Heart left ventricle (tissue), 16 donors: ENCODE data around the gene FN3K. TPM values are rescaled to one million over a fixed set of nuclear protein-coding genes. Genes with fewer than 3 reads are reported as not detected.

Experiments
- ATAC-seq, 4 donors: fragments of 200-7000 bp; cut with Tn5 transposase; one replicate each; pipeline ENCODE4 v1.9.1; 2020 to 2022; ENCODE audit warnings: moderate library complexity in 4 of 4, mild to moderate bottlenecking in 3 of 4, moderate number of reproducible peaks in 1 of 4
- DNase-seq, 5 donors: peaks; one replicate each; pipeline ENCODE4 v3.0.0-alpha.2; 2020
- H3K27ac ChIP-seq, 12 donors: fragments of 200-600 bp; sonication (generic) in 4 of 12; one replicate each; pipeline versions ENCODE4 v1.5.0 to v1.8.0; 2016 to 2022; ENCODE audit warnings: mild to moderate bottlenecking in 2 of 12
- H3K27me3 ChIP-seq, 9 donors: fragments of 200-600 bp; sonication (generic) in 2 of 9; one replicate each; pipeline versions ENCODE4 v1.5.1 to v1.8.0; 2016 to 2022; ENCODE audit warnings: mild to moderate bottlenecking in 3 of 9
- H3K36me3 ChIP-seq, 9 donors: fragments of 200-600 bp; sonication (generic) in 2 of 9; one replicate each; pipeline versions ENCODE4 v1.5.0 to v1.8.0; 2018 to 2022; ENCODE audit warnings: mild to moderate bottlenecking in 2 of 9
- H3K4me1 ChIP-seq, 12 donors: fragments of 200-600 bp; sonication (generic) in 4 of 12; one replicate each; pipeline versions ENCODE4 v1.5.0 to v1.8.0; 2016 to 2022; ENCODE audit warnings: mild to moderate bottlenecking in 3 of 12
- H3K4me3 ChIP-seq, 12 donors: fragments of 200-600 bp; sonication (generic) in 4 of 12; one replicate each; pipeline versions ENCODE4 v1.5.0 to v1.8.0; 2017 to 2022; ENCODE audit warnings: mild to moderate bottlenecking in 9 of 12, moderate library complexity in 4 of 12
- H3K9me3 ChIP-seq, 12 donors: fragments of 200-600 bp; sonication (generic) in 4 of 12; one replicate each; pipeline versions ENCODE4 v1.5.0 to v1.8.0; 2016 to 2022; ENCODE audit warnings: mild to moderate bottlenecking in 1 of 12
- POLR2A ChIP-seq, 2 donors: fragments of 450-650 bp; IDR thresholded peaks; one replicate each; pipeline ENCODE4 v1.6.1; 2017; ENCODE audit warnings: antibody characterized with exemption in 2 of 2, mild to moderate bottlenecking in 2 of 2, moderate library complexity in 2 of 2
- WGBS, 4 donors: extraction: QIAGEN DNeasy Blood & Tissue Kit in 2 of 4; methylation state at CpG; one replicate each; pipeline versions ENCODE4 v1.1.5 to v1.1.7; 2013 to 2018; 5-methylcytosine and 5-hydroxymethylcytosine counted together
- intact Hi-C, 10 donors: fragments of 100-400 bp; cut with DNase I; formaldehyde crosslinking; loops; one replicate each; pipeline versions ENCODE4 v1.11.1 to v1.14.2; 2022
- polyA plus RNA-seq, 2 donors: library from polyadenylated mRNA; stranded (reverse); fragments of 200-250 nt; gene quantifications; one replicate each; pipeline ENCODE4 v1.2.3, GENCODE V29; 2013
- total RNA-seq, 9 donors: library from RNA; depleted of rRNA in 2 of 9; stranded (reverse); fragments of >200 nt in 2 of 9; fragmentation: NEBNext Ultra II Directional in 3 of 9; extraction: Animal tissue kit (Norgen Biotek cat#: 25700) in 3 of 9; gene quantifications; one replicate each; pipeline versions ENCODE4 v1.1.0 to v1.2.4, GENCODE V29; 2016 to 2023
- TF ChIP-seq, protein P1 (sequence below), 12 donors: fragments of 200-600 bp; sonication (generic) in 4 of 12; IDR thresholded peaks; one replicate each; pipeline versions ENCODE4 v1.5.0 to v1.8.0; 2018 to 2022; ENCODE audit warnings: antibody characterized with exemption in 12 of 12, mild to moderate bottlenecking in 5 of 12
- donor health status: ischemic (EF 13 %, LVEDD 7.1; RV severe dilation, severe dysfunction).
- donor health status: healthy with polysubstance abuse.
- donor health status: DM: no; HTN: yes; CAD: no.
- donor health status: DM: no; HTN: no; CAD: no.
- donor health status: ischemic (EF 25% LVEDD 6.9; RV normal size, moderate dysfunction).
- donor health status: ischemic (EF 25% LVEDD 5.7; RV mildly dilated, moderate dysfunction).
- donor health status: healthy.
- donor health status: DM: yes; HTN: yes; CAD: no.
- donor health status: ischemic (EF 35%, LVEDD 5.7; RV mildly dilated, moderate dysfunction).
- donor health status: nonischemic (EF 11% LVEDD 7.7; RV severe dilation, severe dysfunction).
- donor health status: DM: yes; HTN: yes; CAD: no.
- donor health status: PGD.
- donor health status: ischemic (EF 29% LVEDD 5.4; RV normal size, mild dysfunction).
- donor health status: nonischemic (EF 23%, LVEDD 6.1; RV moderate dilation, normal function).

FN3K gene
- total and polyA plus RNA-seq, 11 donors: 15.5 to 121 (median 69.4) TPM

DNA sequence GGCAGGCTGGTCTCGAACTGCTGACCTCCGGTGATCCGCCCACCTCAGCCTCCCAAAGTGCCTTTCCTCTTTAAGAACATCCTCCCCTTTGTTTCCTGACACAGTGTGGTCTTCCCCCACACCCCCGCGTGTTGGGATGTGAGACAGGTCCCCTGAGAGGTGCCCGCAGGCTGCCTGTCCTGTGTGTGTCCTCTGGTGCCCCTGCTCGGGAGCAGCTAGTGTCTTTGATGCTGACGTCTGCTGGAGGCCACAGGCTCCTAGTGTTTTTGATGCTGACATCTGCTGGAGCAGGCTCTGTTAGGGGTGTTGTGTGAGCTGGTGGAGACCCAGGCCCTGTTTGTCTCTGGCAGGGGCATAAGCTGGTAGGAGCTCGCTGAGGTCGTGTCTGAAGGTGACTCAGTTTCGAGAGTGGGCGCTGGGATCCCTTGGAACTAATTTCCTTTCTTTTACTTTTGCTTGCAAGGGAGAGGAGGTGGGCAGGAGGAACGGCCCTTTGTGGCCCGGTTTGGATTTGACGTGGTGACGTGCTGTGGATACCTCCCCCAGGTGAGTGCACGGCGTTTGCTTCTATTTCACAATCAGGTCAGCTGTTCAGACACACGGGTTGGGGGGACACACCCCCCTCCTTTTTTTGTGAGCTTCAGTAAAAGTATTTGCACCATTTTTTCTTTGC, 12.9 kb upstream of the FN3K start:
- no peak for TF ChIP-seq POLR2A (IDR thresholded peaks at IDR 0.05)
- TF ChIP-seq, protein P1, sequence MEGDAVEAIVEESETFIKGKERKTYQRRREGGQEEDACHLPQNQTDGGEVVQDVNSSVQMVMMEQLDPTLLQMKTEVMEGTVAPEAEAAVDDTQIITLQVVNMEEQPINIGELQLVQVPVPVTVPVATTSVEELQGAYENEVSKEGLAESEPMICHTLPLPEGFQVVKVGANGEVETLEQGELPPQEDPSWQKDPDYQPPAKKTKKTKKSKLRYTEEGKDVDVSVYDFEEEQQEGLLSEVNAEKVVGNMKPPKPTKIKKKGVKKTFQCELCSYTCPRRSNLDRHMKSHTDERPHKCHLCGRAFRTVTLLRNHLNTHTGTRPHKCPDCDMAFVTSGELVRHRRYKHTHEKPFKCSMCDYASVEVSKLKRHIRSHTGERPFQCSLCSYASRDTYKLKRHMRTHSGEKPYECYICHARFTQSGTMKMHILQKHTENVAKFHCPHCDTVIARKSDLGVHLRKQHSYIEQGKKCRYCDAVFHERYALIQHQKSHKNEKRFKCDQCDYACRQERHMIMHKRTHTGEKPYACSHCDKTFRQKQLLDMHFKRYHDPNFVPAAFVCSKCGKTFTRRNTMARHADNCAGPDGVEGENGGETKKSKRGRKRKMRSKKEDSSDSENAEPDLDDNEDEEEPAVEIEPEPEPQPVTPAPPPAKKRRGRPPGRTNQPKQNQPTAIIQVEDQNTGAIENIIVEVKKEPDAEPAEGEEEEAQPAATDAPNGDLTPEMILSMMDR (IDR thresholded peaks at IDR 0.05): no peak
- no peak overlapping the region for H3K27ac ChIP-seq
- H3K27me3 ChIP-seq: no peaks in the 10 kb centered on the region
- ATAC-seq (no peak), DNase-seq (peak in 1 of 5 donors; percentile 23)
- peaks cover 0 to 72% (median 58%) of the 10 kb centered on the region in 9 donors for H3K36me3 ChIP-seq
- peaks cover 3 to 11% (median 8%) of the 10 kb centered on the region in 12 donors for H3K4me1 ChIP-seq
- 82 to 88% (median 86%) methylated on average over 19 of the region's 19 CpGs for WGBS, 4 donors
- H3K9me3 ChIP-seq: no peaks in the 10 kb centered on the region
- H3K4me3 ChIP-seq: no peak overlapping the region
- intact Hi-C loops: no loop called here

DNA sequence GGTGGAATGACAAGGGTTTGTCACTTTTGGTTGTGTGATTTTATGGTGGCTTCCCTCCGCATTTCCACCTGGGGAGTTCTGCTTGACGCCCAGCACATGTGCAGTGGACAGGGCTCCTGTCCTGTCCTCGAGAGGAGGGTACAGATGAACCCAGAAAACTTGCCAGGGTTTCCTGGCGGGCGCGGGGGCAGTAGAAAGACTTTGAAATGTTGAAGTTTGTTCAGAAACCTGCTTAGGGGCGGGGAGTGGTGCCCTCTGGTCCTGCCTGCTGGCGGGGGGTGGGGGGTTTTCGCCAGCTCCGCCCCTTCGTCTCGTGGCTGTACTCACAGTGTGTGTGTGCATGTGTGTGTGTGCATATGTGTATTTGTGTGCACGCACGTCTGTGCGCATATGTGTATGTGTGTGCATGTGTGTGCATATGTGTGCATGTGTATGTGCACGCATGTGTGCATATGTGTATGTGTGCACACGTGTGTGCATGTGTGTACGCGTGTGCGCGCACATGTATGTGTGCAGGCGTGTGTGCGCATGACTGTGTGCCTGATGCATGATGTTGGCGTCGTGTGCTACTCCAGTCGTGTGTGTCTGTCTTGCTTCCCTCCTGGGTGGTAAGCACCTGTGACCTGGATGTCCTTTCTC, 12.1 kb upstream of the FN3K start:
- Histone ChIP-seq H3K27me3 (no peaks in the 10 kb centered on the region), H3K9me3 (no peaks in the 10 kb centered on the region), H3K4me3 (no peak overlapping the region), H3K36me3 (peaks cover 0 to 80% (median 63%) of the 10 kb centered on the region in 9 donors), H3K27ac (no peak overlapping the region), H3K4me1 (peaks cover 0 to 3% (median under 1%) of the 10 kb centered on the region in 12 donors)
- DNase-seq (peak in 1 of 5 donors; percentile 39), ATAC-seq (no peak)
- WGBS, 4 donors: 90 to 95% (median 91%) methylated on average over 26 of the region's 26 CpGs
- TF ChIP-seq POLR2A (IDR thresholded peaks at IDR 0.05): no peak
- TF ChIP-seq, protein P1 (IDR thresholded peaks at IDR 0.05): no peak
- intact Hi-C loops: no loop called here

DNA sequence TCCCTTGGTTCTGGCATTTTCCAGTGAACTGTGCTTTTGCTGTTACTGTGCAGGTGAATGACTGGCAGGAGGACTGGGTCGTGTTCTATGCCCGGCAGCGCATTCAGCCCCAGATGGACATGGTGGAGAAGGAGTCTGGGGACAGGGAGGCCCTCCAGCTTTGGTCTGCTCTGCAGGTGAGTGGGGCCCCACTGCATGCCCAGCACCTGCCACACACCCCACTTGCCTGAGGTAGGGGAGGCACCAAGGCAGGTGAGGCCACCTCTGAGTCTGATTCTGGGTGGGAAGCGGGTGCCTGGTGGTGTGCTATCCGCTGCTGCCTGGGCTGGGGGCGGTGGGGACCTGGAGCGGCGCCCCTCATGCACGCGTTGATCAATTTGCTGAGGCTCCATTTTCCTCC, 9.0 kb upstream of the FN3K start:
- H3K27ac ChIP-seq: no peak overlapping the region
- H3K4me3 ChIP-seq: no peak overlapping the region
- H3K36me3 ChIP-seq: peaks cover 0 to 72% (median 48%) of the 10 kb centered on the region in 9 donors
- H3K9me3 ChIP-seq: no peaks in the 10 kb centered on the region
- H3K4me1 ChIP-seq: no peaks in the 10 kb centered on the region
- intact Hi-C loops: no loop called here
- 94 to 100% (median 96%) methylated on average over 6 to 10 of the region's 10 CpGs for WGBS, 4 donors
- ATAC-seq: no peak
- peak in 1 of 5 donors; percentile 15 for DNase-seq
- H3K27me3 ChIP-seq: no peaks in the 10 kb centered on the region
- TF ChIP-seq, protein P1 (IDR thresholded peaks at IDR 0.05): no peak
- no peak for TF ChIP-seq POLR2A (IDR thresholded peaks at IDR 0.05)

DNA sequence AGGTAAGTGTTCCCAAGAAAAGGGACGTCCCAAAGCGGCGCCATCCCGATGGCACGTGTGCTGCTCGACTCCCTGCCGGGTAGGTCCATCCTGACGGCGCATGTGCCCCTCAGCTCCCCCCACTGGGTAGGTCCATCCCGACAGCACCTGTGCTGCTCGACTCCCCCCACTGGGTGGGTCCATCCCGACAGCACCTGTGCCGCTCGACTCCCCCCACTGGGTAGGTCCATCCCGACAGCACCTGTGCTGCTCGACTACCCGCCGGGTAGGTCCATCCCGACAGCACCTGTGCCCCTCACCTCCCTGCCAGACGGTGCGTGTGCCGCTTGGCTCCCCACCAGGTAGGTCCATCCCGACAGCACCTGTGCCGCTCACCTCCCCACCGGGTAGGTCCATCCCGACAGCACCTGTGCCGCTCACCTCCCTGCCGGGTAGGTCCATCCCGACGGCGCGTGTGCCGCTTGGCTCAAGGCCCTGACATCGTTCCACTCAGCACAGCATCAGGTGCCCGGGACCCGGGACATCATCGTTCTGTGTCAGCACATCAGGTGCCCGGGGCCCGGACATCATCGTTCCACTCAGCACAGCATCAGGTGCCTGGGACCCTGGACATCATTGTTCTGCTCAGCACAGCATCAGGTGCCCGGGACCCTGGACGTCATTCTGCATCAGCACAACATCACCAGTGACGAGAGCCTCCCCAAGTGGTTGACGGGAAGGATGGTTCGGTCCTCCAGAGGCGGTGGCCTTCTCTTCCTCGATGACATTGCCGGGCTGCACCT, 5.7 kb upstream of the FN3K start:
- Histone ChIP-seq H3K27ac (no peak overlapping the region), H3K9me3 (peaks cover 0 to 11% (median 0%) of the 10 kb centered on the region in 12 donors), H3K4me1 (peaks cover 0 to 4% (median under 1%) of the 10 kb centered on the region in 12 donors), H3K36me3 (peaks cover 0 to 49% (median 28%) of the 10 kb centered on the region in 9 donors), H3K4me3 (no peak overlapping the region), H3K27me3 (no peaks in the 10 kb centered on the region)
- intact Hi-C loops: no loop called here
- WGBS, 4 donors: 86 to 89% (median 88%) methylated on average over 36 to 48 of the region's 48 CpGs
- DNase-seq: peak in 1 of 5 donors; percentile 52
- peak in 2 of 4 donors; percentile 14 to 32 for ATAC-seq
- no peak for TF ChIP-seq POLR2A (IDR thresholded peaks at IDR 0.05)
- TF ChIP-seq, protein P1 (IDR thresholded peaks at IDR 0.05): no peak
